ENCODE measurements around the gene REC114. TPM values are rescaled to one million over a fixed set of nuclear protein-coding genes. Genes with fewer than 3 reads are reported as not detected.
"Not testable (repeated sequence)": the region's sequence is repeated elsewhere in the genome, so short reads cannot be mapped to it uniquely, and the experiment has no call there.

REC114 gene
- total RNA-seq, 1 experiment from 2014 or later, result not detected

DNA sequence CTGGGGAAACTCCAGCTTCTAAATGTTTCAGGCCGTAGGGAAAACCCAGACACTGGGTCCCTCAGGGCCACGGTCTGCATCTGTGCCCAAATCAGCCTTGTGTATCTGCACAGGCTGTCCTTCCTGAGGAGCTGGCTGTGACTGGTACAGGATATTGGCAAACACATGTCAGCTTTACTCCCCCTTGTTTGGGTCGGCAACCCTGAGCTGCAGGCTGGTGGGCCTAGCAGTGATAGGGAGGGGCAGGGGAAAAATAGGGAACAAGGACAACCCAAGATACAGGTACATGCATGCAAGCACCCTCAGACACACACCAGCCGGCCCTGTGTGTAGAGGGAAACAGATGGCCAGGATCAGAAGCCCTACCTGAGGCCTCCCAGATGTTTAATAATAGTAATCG lies 45.5 kb upstream of the REC114 start:
- BruUV-seq (replicated peaks), result no TSS peak
- no peak for DNase-seq
- H3K27me3 Mint-ChIP-seq (ENCODE audit: unreplicated experiment), result peaks cover 62% of the 10 kb centered on the region
- no peaks in the 10 kb centered on the region for H3K36me3 Mint-ChIP-seq (ENCODE audit: insufficient read depth, unreplicated experiment)
- H3K4me3 Mint-ChIP-seq (ENCODE audit: low read depth, unreplicated experiment), result no peak overlapping the region
- no peaks in the 10 kb centered on the region for H3K4me1 Mint-ChIP-seq (ENCODE audit: low read depth, unreplicated experiment)
- H3K27ac Mint-ChIP-seq (ENCODE audit: unreplicated experiment), result no peak overlapping the region
- intact Hi-C loops (cut with micrococcal nuclease; ENCODE audit: unreplicated experiment), result no loop called here
- CTCF ChIA-PET, result interaction anchor here (2.0 kb wide), 1 partner anchor 27 kb away, joined by 7 read pairs; no protein-coding TSS in a partner anchor
- TF ChIP-seq, protein P1, sequence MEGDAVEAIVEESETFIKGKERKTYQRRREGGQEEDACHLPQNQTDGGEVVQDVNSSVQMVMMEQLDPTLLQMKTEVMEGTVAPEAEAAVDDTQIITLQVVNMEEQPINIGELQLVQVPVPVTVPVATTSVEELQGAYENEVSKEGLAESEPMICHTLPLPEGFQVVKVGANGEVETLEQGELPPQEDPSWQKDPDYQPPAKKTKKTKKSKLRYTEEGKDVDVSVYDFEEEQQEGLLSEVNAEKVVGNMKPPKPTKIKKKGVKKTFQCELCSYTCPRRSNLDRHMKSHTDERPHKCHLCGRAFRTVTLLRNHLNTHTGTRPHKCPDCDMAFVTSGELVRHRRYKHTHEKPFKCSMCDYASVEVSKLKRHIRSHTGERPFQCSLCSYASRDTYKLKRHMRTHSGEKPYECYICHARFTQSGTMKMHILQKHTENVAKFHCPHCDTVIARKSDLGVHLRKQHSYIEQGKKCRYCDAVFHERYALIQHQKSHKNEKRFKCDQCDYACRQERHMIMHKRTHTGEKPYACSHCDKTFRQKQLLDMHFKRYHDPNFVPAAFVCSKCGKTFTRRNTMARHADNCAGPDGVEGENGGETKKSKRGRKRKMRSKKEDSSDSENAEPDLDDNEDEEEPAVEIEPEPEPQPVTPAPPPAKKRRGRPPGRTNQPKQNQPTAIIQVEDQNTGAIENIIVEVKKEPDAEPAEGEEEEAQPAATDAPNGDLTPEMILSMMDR (IDR thresholded peaks at IDR 0.05; ENCODE audit: unreplicated experiment), result no peak
- H3K9me3 Mint-ChIP-seq (ENCODE audit: low read depth, unreplicated experiment), result no peaks in the 10 kb centered on the region

GRCh38 chr15:73398861-73399260 lies 44.1 kb upstream of the REC114 start:
- TF ChIP-seq, protein P1 (IDR thresholded peaks at IDR 0.05; ENCODE audit: unreplicated experiment), result no peak
- Mint-ChIP-seq H3K27ac (ENCODE audit: unreplicated experiment) (no peak overlapping the region), H3K27me3 (ENCODE audit: unreplicated experiment) (peaks cover 48% of the 10 kb centered on the region), H3K36me3 (ENCODE audit: insufficient read depth, unreplicated experiment) (no peaks in the 10 kb centered on the region), H3K4me3 (ENCODE audit: low read depth, unreplicated experiment) (no peak overlapping the region), H3K4me1 (ENCODE audit: low read depth, unreplicated experiment) (no peaks in the 10 kb centered on the region), H3K9me3 (ENCODE audit: low read depth, unreplicated experiment) (no peaks in the 10 kb centered on the region)
- no TSS peak for BruUV-seq (replicated peaks)
- CTCF ChIA-PET, result no interaction called here
- no peak for DNase-seq
- intact Hi-C loops (cut with micrococcal nuclease; ENCODE audit: unreplicated experiment), result no loop called here

- not testable (repeated sequence) for BruUV-seq (replicated peaks)
Observed at GRCh38 chr15:73400222-73400621, 42.7 kb upstream of the REC114 start.

DNA sequence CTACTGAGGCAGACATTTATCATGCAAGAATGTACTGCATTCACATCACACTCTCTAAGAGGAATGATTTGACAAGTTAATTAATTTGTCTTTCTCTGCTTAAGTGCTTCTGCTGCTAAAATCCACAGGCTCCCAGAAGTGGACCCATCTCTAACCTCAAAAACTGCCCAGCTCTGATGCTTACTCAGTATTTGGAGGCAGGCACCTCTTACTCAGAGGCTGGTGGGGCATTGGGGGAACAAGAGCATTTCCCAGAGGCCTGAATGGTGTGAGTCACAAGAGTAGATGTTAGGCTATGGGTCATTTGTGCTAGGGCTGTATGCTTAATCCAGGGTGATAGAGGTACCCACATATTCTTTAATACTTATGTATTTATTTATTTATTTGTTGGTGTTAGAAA lies 39.8 kb upstream of the REC114 start:
- H3K27ac Mint-ChIP-seq (ENCODE audit: unreplicated experiment), result no peak overlapping the region
- H3K27me3 Mint-ChIP-seq (ENCODE audit: unreplicated experiment), result peaks cover 41% of the 10 kb centered on the region
- CTCF ChIA-PET, result no interaction called here
- H3K4me1 Mint-ChIP-seq (ENCODE audit: low read depth, unreplicated experiment), result no peaks in the 10 kb centered on the region
- no peaks in the 10 kb centered on the region for H3K9me3 Mint-ChIP-seq (ENCODE audit: low read depth, unreplicated experiment)
- no peaks in the 10 kb centered on the region for H3K36me3 Mint-ChIP-seq (ENCODE audit: insufficient read depth, unreplicated experiment)
- H3K4me3 Mint-ChIP-seq (ENCODE audit: low read depth, unreplicated experiment), result no peak overlapping the region
- no TSS peak for BruUV-seq (replicated peaks)
- intact Hi-C loops (cut with micrococcal nuclease; ENCODE audit: unreplicated experiment), result no loop called here
- TF ChIP-seq, protein P1 (IDR thresholded peaks at IDR 0.05; ENCODE audit: unreplicated experiment), result no peak
- no peak for DNase-seq

More at GRCh38 chr15:73400222-73400621, 42.7 kb upstream of the REC114 start:
- H3K4me3 Mint-ChIP-seq (ENCODE audit: low read depth, unreplicated experiment); intact Hi-C loops (cut with micrococcal nuclease; ENCODE audit: unreplicated experiment); H3K9me3 Mint-ChIP-seq (ENCODE audit: low read depth, unreplicated experiment); H3K36me3 Mint-ChIP-seq (ENCODE audit: insufficient read depth, unreplicated experiment); DNase-seq; H3K27ac Mint-ChIP-seq (ENCODE audit: unreplicated experiment); H3K4me1 Mint-ChIP-seq (ENCODE audit: low read depth, unreplicated experiment): not testable (repeated sequence)
- CTCF ChIA-PET, result interaction anchor here (0.7 kb wide), 1 partner anchor 15 kb away, joined by 3 read pairs; no protein-coding TSS in a partner anchor
- peaks cover 34% of the 10 kb centered on the region for H3K27me3 Mint-ChIP-seq (ENCODE audit: unreplicated experiment)

DNA sequence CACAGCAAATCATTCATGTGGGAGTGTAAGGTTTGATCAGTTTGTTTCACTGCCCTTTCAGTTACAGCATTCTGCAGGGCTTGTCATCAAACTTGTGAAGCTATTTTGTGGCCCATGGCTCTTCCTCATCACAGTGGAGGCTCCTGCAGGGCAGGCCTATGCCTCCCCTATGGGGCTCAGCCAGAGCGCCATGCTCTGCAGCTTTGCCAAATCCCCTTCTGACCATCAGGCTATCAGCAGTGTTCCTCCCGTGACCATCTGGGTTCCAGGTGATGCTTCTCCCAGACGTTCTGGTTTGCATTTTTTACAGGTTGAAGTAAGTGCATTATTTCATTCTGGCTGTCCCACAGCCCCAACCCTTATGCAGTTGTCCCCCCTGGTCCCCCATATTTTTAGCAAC lies 28.1 kb upstream of the REC114 start:
- TF ChIP-seq, protein P1 (IDR thresholded peaks at IDR 0.05; ENCODE audit: unreplicated experiment), result no peak
- H3K4me3 Mint-ChIP-seq (ENCODE audit: low read depth, unreplicated experiment), result no peak overlapping the region
- DNase-seq, result no peak
- no TSS peak for BruUV-seq (replicated peaks)
- CTCF ChIA-PET, result no interaction called here
- H3K27me3 Mint-ChIP-seq (ENCODE audit: unreplicated experiment), result peaks cover 50% of the 10 kb centered on the region
- no peak overlapping the region for H3K27ac Mint-ChIP-seq (ENCODE audit: unreplicated experiment)
- H3K36me3 Mint-ChIP-seq (ENCODE audit: insufficient read depth, unreplicated experiment), result no peaks in the 10 kb centered on the region
- no peaks in the 10 kb centered on the region for H3K4me1 Mint-ChIP-seq (ENCODE audit: low read depth, unreplicated experiment)
- no peaks in the 10 kb centered on the region for H3K9me3 Mint-ChIP-seq (ENCODE audit: low read depth, unreplicated experiment)
- intact Hi-C loops (cut with micrococcal nuclease; ENCODE audit: unreplicated experiment), result no loop called here

Data from Calu3 (cell line).